Fibroblast of villous mesenchyme (primary cell): ENCODE data around the gene HIBADH. TPM values are rescaled to one million over a fixed set of nuclear protein-coding genes. Genes with fewer than 3 reads are reported as not detected.

Experiments
- DNase-seq: peaks from one replicate; pipeline ENCODE4 v3.0.0-alpha.2; 2010; ENCODE audit warnings: low read depth
- H3K4me3 ChIP-seq: 2 replicates; pipeline ENCODE4 v1.5.1; 2011; ENCODE audit warnings: low read depth, mild to moderate bottlenecking, low read length
- total RNA-seq: library from RNA; depleted of rRNA; stranded (reverse); fragments of >200 nt; gene quantifications from 2 replicates; pipeline ENCODE4 v1.2.3, GENCODE V29; 2012
- TF ChIP-seq, protein P1 (sequence below): IDR thresholded peaks from 2 replicates; pipeline ENCODE4 v1.5.1; 2012; ENCODE audit warnings: low read depth, mild to moderate bottlenecking, low read length; ENCODE audit not compliant: insufficient read depth

The HIBADH gene
- total RNA-seq, 1 donor = 70.0 TPM

DNA sequence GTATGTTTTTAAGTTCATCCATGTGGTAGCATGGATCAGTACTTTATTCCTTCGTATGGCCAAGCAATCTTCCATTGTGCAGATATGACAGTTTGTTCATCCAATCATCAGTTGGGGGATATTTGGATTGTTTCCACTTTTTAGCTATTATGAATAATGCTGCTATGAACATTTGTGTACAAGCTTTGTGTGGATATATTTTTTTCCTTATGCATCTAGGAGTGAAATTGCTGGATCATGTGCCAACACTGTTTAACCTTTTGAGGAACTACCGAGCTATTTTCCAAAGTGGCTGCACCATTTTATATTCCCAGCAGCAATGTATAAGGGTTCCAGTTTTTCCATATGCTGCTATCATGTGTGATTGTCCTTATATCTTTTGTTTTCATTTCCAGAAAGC is 140.1 kb downstream of the HIBADH start:
- TF ChIP-seq, protein P1, sequence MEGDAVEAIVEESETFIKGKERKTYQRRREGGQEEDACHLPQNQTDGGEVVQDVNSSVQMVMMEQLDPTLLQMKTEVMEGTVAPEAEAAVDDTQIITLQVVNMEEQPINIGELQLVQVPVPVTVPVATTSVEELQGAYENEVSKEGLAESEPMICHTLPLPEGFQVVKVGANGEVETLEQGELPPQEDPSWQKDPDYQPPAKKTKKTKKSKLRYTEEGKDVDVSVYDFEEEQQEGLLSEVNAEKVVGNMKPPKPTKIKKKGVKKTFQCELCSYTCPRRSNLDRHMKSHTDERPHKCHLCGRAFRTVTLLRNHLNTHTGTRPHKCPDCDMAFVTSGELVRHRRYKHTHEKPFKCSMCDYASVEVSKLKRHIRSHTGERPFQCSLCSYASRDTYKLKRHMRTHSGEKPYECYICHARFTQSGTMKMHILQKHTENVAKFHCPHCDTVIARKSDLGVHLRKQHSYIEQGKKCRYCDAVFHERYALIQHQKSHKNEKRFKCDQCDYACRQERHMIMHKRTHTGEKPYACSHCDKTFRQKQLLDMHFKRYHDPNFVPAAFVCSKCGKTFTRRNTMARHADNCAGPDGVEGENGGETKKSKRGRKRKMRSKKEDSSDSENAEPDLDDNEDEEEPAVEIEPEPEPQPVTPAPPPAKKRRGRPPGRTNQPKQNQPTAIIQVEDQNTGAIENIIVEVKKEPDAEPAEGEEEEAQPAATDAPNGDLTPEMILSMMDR = no peak
- DNase-seq = no peak
- no peak overlapping the region for H3K4me3 ChIP-seq

DNA sequence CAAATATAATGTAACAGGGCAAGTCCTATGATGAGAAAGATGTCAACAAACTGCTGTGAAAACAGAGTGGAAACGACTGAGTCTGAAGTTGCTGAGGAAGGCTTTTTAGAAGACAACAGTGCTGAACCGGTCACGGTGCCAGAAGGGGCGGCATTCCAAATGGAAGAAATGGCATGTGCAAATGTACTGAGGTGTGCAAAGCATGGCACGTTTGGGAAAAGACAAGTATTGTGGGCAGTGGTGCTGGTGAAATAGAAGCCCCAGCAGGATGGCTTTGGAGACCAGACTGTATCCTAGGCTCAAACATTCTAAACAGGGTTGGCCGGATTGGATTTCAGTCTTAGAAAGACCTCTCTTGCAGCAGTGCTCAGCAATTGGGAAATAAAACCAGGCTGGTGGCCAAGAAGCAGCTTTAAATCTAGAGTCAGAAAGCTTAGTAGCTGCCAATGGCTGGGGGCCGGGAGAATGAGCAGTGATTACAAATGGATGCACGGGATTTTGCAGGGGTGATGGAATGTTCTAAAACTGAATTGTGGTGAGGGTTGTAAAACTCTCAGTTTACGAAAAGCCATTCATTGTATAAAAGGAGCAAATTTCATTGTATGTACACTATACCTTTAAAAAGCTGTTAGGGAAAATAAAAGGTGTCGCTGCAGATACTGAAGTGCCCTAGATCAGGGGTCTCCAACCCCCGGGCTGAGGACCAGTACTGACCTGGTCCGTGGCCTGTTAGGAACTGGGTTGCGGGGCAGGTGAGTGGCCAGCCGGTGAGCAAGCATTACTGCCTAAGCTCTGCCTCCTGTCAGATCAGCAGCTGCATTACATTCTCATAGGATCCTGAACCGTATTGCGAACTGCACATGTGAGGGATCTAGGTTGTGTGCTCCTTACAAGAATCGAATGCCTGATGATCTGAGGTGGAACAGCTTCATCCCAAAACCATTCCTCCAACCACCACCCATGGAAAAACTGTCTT is 141.6 kb downstream of the HIBADH start:
- TF ChIP-seq, protein P1 = no peak
- DNase-seq = peak; percentile 90
- no peak overlapping the region for H3K4me3 ChIP-seq

DNA sequence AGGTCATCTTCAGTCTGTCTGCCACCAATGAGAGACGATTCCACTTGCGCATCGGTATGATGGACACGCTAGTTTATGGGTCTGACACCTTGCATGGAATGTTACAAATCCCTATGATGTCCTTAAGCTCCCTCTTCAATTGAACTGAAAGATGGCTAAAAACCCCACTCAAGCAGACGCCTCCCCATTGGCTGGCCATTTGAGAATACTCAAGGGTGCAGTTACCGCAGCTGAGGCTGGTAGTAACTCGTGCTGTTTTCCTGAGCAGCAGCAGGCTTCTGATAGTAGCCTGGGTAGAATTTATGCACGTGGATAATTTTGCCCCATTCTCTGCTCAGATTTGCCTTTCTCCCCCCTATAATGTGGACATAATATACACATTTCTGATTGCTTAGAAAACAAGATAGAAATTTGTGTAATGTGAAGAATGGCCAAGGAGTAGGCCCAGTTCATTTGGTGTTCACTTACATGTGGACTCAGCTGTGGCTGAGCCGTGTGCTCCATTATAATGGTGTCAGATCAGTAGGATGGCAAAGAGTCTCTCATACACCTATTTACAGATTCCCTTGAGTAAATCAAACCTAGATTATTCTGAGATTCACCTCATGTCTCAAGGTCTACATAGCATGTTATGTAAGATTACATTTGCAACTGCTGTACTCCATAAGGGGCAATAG is 142.8 kb downstream of the HIBADH start:
- H3K4me3 ChIP-seq = no peak overlapping the region
- no peak for DNase-seq
- TF ChIP-seq, protein P1 = no peak

DNA sequence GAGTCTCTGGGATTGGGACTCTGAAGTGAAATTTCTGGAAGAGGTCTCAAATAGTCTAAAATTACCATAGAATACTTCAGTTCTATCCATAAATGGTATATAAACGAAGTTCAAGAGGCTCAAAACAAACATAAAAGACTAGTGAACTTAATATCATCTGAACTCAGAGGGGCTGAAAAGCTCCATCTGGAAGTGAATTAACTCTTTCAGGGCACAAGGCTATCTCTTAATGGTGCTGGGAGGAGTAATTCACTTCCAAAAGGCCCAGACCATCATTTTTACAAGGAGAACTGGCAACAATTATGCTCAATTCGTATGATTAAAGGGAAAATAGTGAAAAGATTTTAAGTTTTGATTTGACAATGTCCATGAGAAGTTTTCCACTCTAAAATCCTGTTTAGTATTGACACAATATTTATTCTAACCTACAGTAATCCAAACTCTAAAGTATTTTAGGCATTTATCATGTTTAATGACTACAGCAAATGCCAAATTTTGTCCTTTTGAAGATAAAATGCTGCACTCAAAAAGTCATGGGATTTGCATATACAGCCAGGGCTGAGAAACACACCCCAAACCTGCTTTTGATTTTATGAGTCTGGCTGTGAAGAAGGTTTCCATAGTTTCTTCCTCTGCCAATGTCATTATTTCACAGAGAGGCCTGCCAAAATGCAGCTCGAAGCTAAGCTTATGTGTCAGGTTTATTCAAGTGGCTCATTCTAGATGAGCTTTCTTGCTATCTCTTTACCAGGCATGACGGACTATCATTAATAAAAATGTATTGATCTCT is 143.9 kb downstream of the HIBADH start:
- no peak for DNase-seq
- TF ChIP-seq, protein P1 = no peak
- no peak overlapping the region for H3K4me3 ChIP-seq

DNA sequence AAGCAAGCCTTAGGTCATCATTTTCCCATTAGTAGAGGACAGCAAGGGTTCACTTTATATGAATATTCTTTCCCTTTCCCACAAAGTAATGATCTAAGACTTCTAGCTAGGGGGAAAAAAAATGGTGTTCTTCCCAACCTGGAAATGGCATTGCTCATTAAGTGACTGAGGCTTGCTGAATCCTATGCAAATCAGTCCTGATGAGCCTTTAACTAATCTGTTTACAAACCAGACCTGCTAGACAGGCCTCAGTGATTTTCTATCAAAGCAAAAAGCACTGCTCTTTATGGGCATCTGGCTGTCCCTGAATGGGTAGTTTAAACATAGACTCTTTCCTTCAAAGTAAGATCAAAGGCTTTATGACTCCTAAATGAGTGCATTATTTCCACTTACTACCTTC is 146.3 kb downstream of the HIBADH start:
- TF ChIP-seq, protein P1 = no peak
- DNase-seq = no peak
- no peak overlapping the region for H3K4me3 ChIP-seq

DNA sequence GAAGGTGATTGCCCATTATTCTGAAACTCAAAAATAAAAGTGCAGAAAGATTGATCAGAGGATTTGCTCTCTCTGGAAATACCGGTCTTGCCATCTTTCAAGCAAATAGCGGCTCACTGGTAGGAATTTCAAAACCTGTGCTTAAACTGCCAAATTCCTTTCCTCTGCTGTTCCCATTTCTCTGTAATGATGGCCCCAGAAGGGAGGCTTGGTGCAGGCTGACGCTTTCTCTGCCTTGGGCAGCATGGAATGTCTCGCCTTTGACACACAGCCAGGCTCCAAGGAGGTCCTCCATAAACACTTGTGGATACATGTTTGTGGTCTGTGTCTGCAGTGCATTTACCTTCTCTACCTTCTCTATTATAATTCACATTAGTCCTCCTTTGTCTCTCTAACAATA is 146.8 kb downstream of the HIBADH start:
- no peak for DNase-seq
- TF ChIP-seq, protein P1 = no peak

More for the DNA sequence above, 146.8 kb downstream of the HIBADH start:
- no peak overlapping the region for H3K4me3 ChIP-seq
